Activated CD8-positive, alpha-beta memory T cell treated with anti-CD3 and anti-CD28 coated beads for 4 hours (primary cell): ENCODE data around the gene ATP1A4.

Experiments
- DNase-seq, 2 donors: peaks; one replicate each; pipeline ENCODE4 v3.0.0-alpha.2; 2020; ENCODE audit warnings: low read depth in 2 of 2

ATP1A4 gene

DNA sequence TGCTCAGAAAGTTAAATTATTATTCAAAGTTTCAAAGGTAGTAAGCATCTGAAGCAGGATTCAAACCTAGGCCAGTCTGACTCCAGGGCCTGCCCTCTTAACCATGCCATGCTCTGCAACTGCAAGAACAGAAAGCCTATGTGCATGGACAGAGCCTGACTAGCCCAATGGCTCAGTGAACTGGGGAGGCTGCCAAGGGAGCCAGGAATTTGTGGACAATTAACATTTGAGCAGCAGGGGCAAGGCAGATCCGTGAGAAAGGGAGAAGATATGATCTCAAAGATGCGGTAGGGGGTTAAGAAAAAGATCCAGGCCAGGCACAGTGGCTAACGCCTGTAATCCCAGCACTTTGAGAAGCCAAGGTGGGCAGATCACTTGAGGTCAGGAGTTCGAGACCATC is 6.5 kb upstream of the ATP1A4 start:
- DNase-seq = no peak

DNA sequence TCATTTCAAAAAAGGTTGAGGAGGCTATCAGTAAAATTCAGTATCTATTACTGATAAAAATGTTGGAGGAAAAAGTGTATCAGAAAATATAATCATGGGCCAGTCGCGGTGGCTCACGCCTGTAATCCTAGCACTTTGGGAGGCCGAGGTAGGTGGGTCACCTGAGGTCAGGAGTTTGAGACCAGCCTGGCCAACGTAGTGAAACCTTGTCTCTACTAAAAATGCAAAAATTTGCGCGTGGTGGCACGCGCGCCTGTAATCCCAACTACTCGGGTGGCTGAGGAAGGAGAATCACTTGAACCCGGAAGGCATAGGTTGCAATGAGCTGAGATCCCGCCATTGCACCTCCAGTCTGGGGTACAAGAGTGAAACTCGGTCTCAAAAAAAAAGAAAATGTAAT is 5.3 kb upstream of the ATP1A4 start:
- DNase-seq = no peak

DNA sequence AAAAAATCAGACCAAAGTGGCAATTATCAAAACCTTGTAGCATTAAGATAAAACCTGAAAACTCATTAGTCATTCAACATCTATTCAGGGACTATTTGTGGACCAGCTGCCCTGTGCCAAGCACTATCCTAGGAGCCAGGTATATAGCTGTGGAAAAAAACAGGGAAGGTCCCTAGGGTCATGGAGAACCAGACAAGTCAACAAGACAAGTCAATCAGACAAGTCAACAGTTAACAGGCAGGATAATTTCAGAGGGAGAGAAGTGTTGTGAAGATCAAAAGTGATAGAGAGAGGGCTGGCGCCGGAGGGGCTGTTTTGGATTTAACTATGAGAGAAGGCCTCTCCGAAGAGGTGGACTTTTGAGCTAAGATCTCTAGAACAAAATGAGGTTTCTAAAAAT is 3.3 kb upstream of the ATP1A4 start:
- DNase-seq = no peak

DNA sequence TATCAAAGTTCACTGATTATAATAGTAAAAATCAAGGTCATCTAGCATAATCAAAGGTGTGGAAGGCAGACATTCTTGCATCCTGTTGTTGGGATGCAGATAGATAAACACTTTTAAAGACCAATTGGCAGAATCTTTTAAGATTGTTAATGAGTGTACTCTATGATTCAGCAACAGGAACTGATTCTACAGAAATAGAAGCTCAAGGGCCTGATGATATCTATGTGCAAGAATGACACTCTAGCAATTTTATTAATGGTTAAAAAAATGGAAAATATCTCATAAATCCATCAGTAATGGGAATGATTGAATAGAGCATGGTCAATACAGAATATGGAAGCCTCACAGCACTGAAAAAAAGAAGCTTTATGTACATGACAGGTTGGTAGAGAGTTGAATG is 2.2 kb upstream of the ATP1A4 start:
- no peak for DNase-seq

DNA sequence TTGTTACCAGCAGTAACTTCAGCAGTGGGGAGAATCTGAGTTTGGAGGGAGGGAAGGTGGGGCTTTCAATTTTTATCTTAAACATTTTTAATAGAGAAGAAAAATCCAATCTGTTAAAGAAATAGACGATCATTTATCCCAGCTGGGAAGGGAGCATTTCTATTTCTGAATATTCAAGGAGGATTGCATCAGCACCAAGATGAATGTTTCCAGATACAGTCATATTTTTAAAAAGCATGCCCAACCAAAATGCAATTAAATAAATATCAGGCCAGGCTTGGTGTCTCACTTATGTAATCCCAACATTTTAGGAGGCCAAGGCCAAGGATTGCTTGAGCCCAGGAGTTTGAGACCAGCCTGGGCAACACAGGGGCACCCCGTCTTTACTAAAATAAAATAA is 1.7 kb upstream of the ATP1A4 start:
- no peak for DNase-seq

DNA sequence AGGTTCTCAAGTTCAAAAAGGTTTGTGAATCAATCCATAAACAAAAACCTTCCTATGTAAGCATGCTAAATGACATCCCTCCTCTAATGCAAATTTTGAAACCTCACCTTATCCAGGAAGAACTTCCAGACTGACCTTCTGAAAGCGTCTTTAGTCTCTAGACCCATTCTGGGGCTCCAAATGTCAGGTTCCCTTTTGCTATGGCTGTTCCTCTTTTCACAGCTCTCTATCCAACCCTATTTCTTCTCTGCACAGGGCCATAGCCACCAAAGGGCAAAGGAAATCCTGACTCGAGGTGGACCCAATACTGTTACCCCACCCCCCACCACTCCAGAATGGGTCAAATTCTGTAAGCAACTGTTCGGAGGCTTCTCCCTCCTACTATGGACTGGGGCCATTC is 3.4 kb downstream of the ATP1A4 start:
- no peak for DNase-seq

DNA sequence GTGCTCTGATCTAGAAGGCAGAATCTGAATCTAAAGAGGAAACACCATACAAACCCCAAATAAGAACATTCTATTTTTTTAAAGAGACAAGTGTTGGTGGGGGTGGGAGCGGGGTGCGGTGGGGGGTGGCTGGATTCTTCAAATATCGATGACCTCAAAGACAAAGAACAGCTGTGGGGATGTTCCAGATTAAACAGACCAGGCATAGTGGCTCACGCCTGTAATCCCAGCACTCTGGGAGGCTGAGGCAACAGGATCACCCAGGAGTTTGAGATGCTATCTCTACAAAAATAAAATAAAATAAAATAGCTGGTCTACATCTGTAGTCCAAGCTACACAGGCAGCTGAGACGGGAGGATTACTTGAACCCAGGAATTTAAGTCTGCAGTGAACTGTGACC is 5.0 kb downstream of the ATP1A4 start:
- no peak for DNase-seq

DNA sequence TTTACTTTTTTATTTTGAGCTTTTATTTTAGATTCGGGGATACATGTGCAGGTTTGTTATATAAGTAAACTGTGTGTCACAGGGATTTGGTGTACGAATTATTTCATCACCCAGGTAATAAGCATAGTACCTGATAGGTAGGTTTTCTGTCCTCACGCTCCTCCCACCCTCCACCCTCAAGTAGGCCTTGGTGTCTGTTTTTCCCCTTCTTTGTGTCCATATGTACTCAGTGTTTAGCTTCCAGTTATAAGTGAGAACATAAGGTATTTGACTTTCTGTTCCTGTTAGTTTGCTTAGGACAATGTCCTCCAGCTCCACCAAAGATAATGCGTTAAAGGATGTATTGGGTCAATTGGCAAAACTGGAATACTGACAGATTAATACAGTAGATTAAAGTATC is 5.8 kb downstream of the ATP1A4 start:
- DNase-seq = no peak

DNA sequence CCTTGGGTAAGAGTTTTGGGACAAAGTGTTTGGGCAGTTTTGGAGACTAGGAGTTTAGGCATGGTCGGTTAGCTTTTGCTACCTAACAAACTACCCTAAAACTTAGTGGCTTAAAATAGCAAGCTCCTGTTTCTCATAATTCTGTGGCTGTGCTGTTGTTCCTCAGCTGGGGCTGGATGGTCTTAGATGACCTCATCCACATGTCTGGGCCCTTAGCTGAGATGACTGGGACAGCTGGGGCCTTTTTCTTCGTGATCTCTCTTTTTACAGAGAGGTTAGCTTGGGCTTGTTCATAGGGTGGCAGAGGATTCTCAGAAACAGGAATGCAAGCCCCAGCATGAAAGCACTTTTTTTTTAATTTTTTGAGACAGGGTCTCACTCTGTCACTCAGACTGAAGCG is 6.6 kb downstream of the ATP1A4 start:
- DNase-seq = no peak

DNA sequence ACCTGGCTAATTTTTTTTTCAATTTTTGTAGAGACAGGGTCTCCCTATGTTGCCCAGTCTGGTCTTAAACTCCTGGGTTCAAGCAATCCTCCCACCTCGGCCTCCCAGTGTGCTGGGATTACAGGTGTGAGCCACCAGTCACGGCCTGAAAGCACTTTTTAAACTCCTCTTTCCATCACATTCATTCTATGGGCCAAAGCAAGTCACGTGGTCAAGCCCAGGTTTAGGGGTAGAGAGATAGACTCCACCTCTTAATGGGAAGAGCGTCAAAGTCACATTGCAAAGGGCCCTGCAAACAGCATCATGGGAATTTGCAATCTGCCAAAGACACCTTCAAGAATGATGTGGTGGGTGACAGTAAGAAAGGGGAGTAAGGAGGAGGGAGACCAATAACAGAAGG is 7.1 kb downstream of the ATP1A4 start:
- no peak for DNase-seq

DNA sequence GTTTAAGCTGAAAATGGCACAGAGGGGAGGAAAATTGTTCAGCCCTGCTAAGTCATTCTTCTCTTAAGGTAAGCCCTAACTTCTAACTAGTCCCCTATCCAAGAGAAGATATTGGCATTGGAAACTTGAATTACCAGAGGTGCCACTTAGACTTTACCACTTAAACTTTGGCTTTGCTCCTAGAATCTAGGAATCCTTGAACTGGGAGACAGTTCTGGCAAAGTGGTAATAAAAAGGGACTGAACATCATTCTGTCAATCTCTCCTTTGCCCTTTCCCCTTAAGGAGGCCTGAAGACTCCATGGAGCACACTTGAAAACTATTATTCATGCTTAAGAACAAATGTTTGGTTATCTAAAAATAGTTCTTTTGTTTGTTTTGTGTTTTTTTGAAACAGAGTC is 8.4 kb downstream of the ATP1A4 start:
- DNase-seq = no peak

DNA sequence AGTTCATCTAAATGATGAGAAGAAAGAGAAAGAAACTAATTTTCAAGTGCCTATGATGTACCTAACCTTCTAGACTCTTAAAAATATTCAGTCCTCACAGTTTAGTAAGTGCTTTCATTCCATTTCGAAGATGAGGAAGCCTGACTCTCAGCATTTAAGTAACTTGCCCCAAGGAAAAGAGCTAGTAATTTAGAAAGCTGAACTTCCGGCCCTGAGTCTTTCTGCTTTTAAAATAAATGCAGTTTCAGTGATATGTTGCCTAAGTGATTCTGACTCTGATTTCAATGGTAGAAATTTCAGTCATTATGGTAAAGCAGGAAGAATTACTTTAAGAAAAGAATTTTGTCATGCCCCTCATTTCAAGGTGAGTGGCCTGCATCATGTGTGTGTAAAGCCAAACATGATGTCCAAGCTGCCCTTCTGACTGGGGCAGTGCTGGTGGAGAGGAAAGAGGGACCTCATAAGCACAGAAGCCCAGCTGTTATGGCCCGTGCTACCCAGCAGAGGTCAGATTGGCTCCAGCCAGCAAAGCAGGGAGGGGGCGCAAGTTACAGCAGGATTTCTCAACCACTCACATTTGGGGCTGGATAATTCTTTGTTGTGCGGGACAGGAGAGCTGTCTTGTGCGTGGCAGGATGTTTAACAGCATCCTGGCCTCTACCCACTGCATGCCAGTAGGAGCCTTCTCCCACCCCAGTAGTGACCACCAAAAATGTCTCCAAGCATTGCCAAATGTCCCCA is 10.7 kb downstream of the ATP1A4 start:
- DNase-seq = no peak

DNA sequence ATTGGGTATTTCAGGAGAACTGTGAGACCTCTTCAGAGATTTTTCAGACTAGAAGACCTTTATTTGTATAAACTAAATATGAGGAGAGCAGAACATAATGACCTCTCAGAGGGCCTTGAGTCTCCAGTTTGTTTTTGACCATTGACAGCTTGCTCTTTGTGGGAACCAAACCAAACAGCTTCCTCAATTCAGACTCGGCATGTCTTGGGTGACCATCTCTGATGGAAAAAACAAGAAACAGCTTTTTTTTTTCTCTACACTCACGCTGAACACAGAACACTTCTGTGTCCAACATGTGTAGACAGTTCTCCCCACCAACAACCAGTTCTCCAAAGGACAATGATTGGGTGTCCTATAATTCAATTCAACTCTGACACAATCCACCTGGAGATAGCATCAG is 11.5 kb downstream of the ATP1A4 start:
- DNase-seq = no peak

DNA sequence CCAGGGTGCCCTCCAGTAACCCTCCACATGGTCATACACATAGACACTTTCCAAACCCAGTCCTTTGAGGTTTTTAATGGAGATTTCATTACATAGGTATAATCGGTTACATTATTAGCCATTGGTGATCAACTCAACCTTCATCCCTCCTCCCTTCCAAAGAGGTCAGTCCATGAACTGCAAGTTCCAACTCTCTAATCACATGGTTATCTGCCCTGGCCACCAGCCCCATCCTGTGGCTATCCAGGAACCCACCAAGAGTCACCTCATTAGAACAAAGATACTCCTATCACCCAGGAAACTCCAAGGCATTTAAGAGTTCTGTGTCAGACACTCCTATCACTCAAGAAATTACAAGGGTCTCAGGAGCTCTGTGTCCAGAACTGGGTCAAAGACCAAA is 12.2 kb downstream of the ATP1A4 start:
- no peak for DNase-seq

DNA sequence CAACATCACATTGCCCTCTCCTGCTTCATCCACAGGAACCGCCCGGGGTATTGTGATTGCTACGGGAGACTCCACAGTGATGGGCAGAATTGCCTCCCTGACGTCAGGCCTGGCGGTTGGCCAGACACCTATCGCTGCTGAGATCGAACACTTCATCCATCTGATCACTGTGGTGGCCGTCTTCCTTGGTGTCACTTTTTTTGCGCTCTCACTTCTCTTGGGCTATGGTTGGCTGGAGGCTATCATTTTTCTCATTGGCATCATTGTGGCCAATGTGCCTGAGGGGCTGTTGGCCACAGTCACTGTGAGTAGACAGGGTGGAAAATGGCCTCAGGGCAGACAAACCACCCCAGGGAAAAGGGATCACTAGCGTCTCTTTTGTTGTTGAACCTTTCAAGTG is 12.7 kb downstream of the ATP1A4 start:
- DNase-seq = no peak

DNA sequence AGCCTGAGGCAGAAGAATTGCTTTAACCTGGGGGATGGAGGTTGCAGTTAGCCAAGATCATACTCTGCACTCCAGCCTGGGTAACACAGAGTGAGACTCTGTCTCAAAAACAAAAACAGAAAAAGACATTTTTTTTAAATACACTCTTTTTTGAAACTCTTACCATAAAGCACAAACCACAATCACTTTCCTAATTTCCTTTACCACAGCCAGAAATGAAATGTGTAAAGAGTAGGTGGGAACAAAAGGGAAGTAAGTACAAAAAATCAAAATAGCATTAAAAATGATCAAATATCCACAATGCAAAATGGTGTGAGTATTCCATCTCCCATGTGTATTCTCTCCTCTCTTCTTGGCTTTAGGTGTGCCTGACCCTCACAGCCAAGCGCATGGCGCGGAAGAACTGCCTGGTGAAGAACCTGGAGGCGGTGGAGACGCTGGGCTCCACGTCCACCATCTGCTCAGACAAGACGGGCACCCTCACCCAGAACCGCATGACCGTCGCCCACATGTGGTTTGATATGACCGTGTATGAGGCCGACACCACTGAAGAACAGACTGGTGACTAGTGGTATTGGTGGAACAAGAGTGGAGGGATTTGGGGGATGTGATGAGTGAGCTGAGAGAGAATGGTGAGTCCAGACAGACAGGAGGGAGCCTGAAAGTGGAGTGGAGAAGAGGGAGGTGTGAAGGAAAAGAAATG is 14.9 kb downstream of the ATP1A4 start:
- no peak for DNase-seq

DNA sequence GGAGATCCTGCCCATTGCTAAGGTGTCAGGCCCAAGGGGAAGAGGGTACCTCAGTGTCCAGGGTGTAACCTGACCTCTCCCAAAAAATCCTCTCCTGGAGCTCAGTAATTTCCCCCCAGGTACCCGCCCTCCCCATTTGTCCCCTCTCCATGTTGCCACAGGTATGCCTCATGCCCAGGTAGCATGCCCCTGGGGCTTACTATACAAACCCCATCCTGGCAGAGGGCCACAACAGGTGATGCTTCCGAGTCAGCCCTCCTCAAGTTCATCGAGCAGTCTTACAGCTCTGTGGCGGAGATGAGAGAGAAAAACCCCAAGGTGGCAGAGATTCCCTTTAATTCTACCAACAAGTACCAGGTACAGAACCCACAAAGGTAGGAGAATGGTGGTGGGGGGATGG is 15.7 kb downstream of the ATP1A4 start:
- no peak for DNase-seq

DNA sequence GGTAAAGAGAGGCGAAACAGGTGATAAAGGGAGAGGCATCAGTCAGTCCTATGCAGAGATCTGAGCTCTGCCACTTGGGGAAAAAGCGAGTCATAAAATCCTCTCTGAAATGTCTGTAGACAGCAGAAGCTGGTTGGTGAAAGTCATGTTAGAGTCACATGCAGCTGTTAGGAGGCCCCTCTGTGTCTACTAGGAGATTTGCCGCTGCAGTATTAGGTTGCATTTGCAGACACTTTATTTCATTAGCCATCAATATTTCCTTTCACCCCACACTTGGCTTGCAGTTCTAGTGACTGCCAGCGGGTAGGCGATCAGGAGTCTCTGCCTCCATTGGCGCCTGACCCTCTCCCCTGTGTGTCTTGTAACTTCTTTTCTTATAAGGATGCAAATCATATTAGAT is 16.2 kb downstream of the ATP1A4 start:
- DNase-seq = no peak

DNA sequence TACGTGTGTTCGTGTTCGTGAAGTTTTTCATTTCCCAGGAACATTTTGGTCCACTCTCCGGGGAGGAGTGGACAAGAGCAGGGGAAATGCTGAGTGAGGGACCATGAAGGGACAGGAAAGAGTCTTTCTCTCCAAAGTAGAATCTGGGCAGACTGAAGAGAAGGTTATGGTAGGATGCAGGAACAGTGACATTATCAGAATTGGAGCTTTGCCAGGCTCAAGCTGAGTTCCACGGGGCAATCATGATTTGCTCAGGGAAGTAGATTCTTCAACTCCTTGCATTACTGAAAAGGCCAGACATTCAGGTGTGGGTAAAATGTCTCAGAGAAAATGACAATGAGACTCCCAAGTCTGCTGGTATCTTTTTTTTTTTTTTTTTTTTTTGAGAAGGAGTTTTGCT is 16.6 kb downstream of the ATP1A4 start:
- DNase-seq = no peak

DNA sequence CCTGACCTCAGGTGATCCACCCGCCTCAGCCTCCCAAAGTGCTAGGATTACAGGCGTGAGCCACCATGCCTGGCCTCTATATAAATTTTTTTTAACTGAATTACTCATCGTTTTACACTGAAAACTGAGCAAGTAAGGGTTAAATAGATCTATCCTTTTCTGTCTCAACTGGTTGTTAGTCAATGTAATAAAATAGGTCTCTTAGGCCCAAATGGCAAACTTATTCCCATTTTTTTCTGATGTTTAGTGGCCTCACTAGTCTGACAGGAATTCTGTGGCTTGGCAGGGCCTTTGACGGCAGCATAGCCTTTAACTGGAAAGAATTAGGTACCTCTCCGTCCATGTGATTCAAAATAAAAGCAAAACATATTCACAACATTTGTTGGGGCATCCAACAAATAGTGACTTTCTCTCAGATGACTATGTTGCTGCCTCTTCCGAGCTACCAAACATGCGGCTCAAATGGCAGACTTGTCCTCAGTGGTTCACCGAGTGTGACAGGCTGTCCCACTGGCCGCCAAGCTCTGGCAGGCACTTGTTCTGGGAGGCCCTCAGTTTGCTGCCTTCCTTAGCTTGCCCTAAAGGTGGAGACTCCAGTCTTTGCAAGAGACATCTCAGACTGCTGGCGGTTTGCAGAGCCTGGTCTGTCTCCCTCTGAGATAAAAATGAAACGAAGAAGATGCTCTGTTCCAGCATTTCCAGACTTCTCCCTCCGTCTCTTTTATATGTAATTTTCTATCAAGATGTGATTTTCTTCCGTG is 17.4 kb downstream of the ATP1A4 start:
- no peak for DNase-seq

DNA sequence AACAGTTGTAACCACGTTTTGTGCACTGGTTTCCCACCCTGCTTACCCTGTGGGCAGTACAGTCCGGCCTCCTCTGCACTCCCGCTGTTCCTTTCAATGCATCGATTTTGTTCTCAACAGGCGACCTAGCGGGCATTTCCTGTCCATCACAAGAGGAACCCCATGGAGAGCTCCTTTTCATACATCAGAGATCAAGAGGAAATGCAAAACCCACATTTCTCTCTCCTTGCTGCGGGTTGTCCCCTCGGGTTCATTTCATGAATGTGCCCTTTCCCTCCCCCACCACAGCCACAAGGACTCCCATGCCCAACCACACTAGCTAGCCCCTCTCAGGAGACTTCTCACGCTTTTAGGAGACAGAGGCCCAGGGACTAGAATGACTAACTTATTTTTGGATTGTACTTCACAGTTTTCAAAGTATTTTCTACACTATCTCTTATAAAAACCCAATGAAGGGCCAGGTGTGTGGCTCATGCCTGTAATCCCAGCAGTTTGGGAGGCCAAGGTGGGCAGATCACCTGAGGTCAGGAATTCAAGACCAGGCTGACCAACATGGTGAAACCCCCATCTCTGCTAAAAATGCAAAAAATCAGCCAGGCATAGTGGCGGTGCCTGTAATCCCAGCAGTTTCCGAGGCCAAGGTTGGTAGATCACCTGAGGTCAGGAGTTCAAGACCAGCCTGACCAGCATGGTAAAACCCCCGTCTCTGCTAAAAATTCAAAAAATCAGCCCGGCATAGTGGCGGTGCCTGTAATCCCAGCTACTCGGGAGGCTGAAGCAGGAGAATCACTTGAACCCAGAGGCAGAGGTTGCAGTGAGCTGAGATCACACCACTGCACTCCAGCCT is 18.4 kb downstream of the ATP1A4 start:
- no peak for DNase-seq

DNA sequence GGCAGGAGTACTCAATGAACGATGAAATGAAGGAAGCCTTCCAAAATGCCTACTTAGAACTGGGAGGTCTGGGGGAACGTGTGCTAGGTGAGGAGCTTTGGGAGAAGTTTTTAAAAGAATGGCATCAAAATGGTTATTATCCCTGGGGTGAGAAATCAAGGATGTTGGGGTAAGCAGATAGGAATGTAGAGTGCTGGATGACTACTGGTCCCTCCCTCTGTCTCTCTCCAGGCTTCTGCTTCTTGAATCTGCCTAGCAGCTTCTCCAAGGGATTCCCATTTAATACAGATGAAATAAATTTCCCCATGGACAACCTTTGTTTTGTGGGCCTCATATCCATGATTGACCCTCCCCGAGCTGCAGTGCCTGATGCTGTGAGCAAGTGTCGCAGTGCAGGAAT is 20.0 kb downstream of the ATP1A4 start:
- DNase-seq = no peak
